ENCODE measurements around the gene OTUD4.

Gene OTUD4

GRCh38 chr4:145177511-145177905 is 2.9 kb downstream of the OTUD4 start:
- Histone ChIP-seq H3K4me3 (ENCODE audit: low read depth, low read length) (no peak overlapping the region), H3K27ac (no peak overlapping the region), H3K27me3 (ENCODE audit: insufficient read depth, low read depth, severe bottlenecking) (no peaks in the 10 kb centered on the region), H3K36me3 (peaks cover 34% of the 10 kb centered on the region), H3K9me3 (ENCODE audit: severe bottlenecking) (no peaks in the 10 kb centered on the region)
- no peak for DNase-seq
- TF ChIP-seq, protein P1, sequence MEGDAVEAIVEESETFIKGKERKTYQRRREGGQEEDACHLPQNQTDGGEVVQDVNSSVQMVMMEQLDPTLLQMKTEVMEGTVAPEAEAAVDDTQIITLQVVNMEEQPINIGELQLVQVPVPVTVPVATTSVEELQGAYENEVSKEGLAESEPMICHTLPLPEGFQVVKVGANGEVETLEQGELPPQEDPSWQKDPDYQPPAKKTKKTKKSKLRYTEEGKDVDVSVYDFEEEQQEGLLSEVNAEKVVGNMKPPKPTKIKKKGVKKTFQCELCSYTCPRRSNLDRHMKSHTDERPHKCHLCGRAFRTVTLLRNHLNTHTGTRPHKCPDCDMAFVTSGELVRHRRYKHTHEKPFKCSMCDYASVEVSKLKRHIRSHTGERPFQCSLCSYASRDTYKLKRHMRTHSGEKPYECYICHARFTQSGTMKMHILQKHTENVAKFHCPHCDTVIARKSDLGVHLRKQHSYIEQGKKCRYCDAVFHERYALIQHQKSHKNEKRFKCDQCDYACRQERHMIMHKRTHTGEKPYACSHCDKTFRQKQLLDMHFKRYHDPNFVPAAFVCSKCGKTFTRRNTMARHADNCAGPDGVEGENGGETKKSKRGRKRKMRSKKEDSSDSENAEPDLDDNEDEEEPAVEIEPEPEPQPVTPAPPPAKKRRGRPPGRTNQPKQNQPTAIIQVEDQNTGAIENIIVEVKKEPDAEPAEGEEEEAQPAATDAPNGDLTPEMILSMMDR (IDR thresholded peaks at IDR 0.05; ENCODE audit: low read depth, low read length), result no peak

DNA sequence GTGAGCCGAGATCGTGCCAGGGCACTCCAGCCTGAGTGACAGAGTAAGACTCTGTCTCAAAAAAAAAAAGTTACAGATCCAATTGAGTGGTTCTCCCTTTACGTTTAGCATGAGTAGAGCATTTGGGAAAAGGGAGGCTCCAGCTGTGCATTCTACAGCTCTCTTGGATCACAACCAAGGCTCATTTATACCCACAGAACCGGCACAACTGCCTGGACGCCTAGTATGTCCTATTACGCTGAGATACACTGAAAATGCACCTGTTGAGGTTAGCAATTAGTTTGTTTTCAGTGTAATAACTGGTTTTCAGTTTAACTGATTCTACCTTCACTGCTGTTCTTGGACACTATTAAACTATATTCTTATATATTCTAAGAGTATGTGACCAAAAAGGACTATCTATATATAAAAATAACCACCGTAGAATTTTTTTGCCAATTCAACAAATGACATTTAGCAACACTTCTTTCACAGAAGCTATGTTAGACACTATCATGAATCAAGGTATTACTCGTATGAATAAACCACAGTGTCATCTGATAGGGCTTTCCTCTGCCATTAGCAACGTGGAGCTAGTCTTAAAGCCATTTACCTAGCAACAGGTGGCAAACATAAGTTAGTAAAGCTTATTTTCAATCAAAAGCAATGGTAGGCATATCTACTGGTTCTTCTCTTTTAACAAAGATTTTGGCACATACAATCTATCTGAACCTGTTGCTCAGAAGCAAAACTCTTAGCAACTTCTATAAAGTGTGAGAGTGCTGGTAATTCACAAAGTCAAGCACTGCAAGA is 3.6 kb downstream of the OTUD4 start:
- H3K27ac ChIP-seq, result no peak overlapping the region
- no peak overlapping the region for H3K4me3 ChIP-seq (ENCODE audit: low read depth, low read length)
- DNase-seq, result no peak

DNA sequence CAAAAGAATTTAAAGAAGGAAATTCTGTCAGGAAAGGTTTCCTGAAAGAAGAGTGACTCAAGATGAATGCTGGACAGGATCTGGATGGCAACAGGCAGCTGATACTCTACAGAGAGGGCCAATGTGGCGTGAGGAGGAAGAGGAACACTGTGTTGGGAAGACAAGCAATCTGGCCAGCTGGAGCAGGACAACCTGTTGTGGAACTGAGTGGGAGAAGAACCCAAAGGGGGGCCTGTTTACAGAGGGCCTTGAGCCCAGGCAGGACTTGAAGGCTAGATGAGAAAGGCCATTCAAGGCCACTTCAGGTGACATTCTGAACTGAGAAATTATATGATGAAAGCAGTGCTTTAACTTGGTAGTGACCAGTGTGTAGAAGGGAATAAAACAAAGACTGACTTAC is 8.5 kb downstream of the OTUD4 start:
- Histone ChIP-seq H3K9me3 (ENCODE audit: severe bottlenecking) (no peaks in the 10 kb centered on the region), H3K36me3 (peaks cover 78% of the 10 kb centered on the region), H3K27me3 (ENCODE audit: insufficient read depth, low read depth, severe bottlenecking) (no peaks in the 10 kb centered on the region), H3K4me3 (ENCODE audit: low read depth, low read length) (no peak overlapping the region), H3K27ac (no peak overlapping the region)
- TF ChIP-seq, protein P1 (IDR thresholded peaks at IDR 0.05; ENCODE audit: low read depth, low read length), result no peak
- DNase-seq, result no peak

More for the DNA sequence above, 3.6 kb downstream of the OTUD4 start:
- Histone ChIP-seq H3K9me3 (ENCODE audit: severe bottlenecking) (no peaks in the 10 kb centered on the region), H3K36me3 (peaks cover 41% of the 10 kb centered on the region), H3K27me3 (ENCODE audit: insufficient read depth, low read depth, severe bottlenecking) (no peaks in the 10 kb centered on the region)
- TF ChIP-seq, protein P1 (IDR thresholded peaks at IDR 0.05; ENCODE audit: low read depth, low read length), result no peak

- Histone ChIP-seq H3K4me3 (ENCODE audit: low read depth, low read length) (no peak overlapping the region), H3K36me3 (peaks cover 87% of the 10 kb centered on the region), H3K27ac (no peak overlapping the region), H3K27me3 (ENCODE audit: insufficient read depth, low read depth, severe bottlenecking) (no peaks in the 10 kb centered on the region), H3K9me3 (ENCODE audit: severe bottlenecking) (no peaks in the 10 kb centered on the region)
- no peak for DNase-seq
- TF ChIP-seq, protein P1 (IDR thresholded peaks at IDR 0.05; ENCODE audit: low read depth, low read length), result no peak
These were observed 10.2 kb downstream of the OTUD4 start for GRCh38 chr4:145170223-145170622.

- Histone ChIP-seq H3K9me3 (ENCODE audit: severe bottlenecking) (no peaks in the 10 kb centered on the region), H3K27ac (no peak overlapping the region), H3K27me3 (ENCODE audit: insufficient read depth, low read depth, severe bottlenecking) (no peaks in the 10 kb centered on the region), H3K36me3 (peaks cover 87% of the 10 kb centered on the region), H3K4me3 (ENCODE audit: low read depth, low read length) (no peak overlapping the region)
- no peak for DNase-seq
- TF ChIP-seq, protein P1 (IDR thresholded peaks at IDR 0.05; ENCODE audit: low read depth, low read length), result no peak
These were observed 11.7 kb downstream of the OTUD4 start for GRCh38 chr4:145168581-145169187.
